GM21447 (cell line): ENCODE measurements around the gene SNN.

ENCODE experiments used
- ATAC-seq: cut with Tn5 transposase; IDR thresholded peaks from one replicate; pipeline ENCODE4 v1.9.1; 2021; ENCODE audit not compliant: unreplicated experiment

SNN gene

GRCh38 chr16:11635113-11635652 is 33.1 kb upstream of the SNN start:
- no peak for ATAC-seq

- no peak for ATAC-seq
Measured at GRCh38 chr16:11635679-11636171, 32.5 kb upstream of the SNN start.

- no peak for ATAC-seq
Measured at GRCh38 chr16:11636172-11636721, 32.0 kb upstream of the SNN start.

GRCh38 chr16:11637320-11637719 is 30.9 kb upstream of the SNN start:
- ATAC-seq = no peak

GRCh38 chr16:11638140-11638539 is 30.1 kb upstream of the SNN start:
- no peak for ATAC-seq

- no peak for ATAC-seq
Measured at GRCh38 chr16:11639008-11639562, 29.2 kb upstream of the SNN start.

GRCh38 chr16:11639925-11640899 is 28.0 kb upstream of the SNN start:
- ATAC-seq = no peak

- no peak for ATAC-seq
Measured at GRCh38 chr16:11640987-11641817, 27.1 kb upstream of the SNN start.

- no peak for ATAC-seq
Measured at GRCh38 chr16:11642765-11643116, 25.5 kb upstream of the SNN start.

- ATAC-seq = no peak
Measured at GRCh38 chr16:11649276-11649675, 19.0 kb upstream of the SNN start.

- ATAC-seq = no peak
Measured at GRCh38 chr16:11650641-11651591, 17.3 kb upstream of the SNN start.

GRCh38 chr16:11651796-11652195 is 16.5 kb upstream of the SNN start:
- no peak for ATAC-seq

GRCh38 chr16:11655655-11656054 is 12.6 kb upstream of the SNN start:
- no peak for ATAC-seq

GRCh38 chr16:11657556-11657955 is 10.7 kb upstream of the SNN start:
- no peak for ATAC-seq

GRCh38 chr16:11658896-11659708 is 9.2 kb upstream of the SNN start:
- ATAC-seq = no peak

- no peak for ATAC-seq
Measured at GRCh38 chr16:11660565-11660964, 7.7 kb upstream of the SNN start.

GRCh38 chr16:11662582-11662981 is 5.7 kb upstream of the SNN start:
- no peak for ATAC-seq

- no peak for ATAC-seq
Measured at GRCh38 chr16:11665071-11665491, 3.2 kb upstream of the SNN start.
